Transverse colon (tissue), 4 donors: Measurements from ENCODE around the gene LIPT1.

ENCODE experiments used
- CTCF ChIP-seq, 5 experiments: fragments of 200-600 bp in 3 of 5; fragments of 450-650 bp in 2 of 5; sonication (generic) in 3 of 5; IDR thresholded peaks; 1 replicate in 2 of 5; 2 replicates in 3 of 5; pipeline ENCODE4 v1.5.1; 2016 to 2017; ENCODE audit warnings: antibody characterized with exemption in 5 of 5, inconsistent platforms in 3 of 5, mild to moderate bottlenecking in 2 of 5, moderate library complexity in 1 of 5
- EP300 ChIP-seq: sonication (generic); formaldehyde crosslinking; IDR thresholded peaks from one replicate; pipeline ENCODE4 v1.6.1; 2017; ENCODE audit warnings: antibody characterized with exemption, low read depth
- POLR2A ChIP-seq: fragments of 450-650 bp; IDR thresholded peaks from one replicate; pipeline ENCODE4 v1.6.1; 2016; ENCODE audit warnings: antibody characterized with exemption, mild to moderate bottlenecking, moderate library complexity
- POLR2AphosphoS5 ChIP-seq, 3 donors: sonication (generic); formaldehyde crosslinking; IDR thresholded peaks; one replicate each; pipeline ENCODE4 v1.6.1; 2016; ENCODE audit warnings: antibody characterized with exemption in 3 of 3

DNA sequence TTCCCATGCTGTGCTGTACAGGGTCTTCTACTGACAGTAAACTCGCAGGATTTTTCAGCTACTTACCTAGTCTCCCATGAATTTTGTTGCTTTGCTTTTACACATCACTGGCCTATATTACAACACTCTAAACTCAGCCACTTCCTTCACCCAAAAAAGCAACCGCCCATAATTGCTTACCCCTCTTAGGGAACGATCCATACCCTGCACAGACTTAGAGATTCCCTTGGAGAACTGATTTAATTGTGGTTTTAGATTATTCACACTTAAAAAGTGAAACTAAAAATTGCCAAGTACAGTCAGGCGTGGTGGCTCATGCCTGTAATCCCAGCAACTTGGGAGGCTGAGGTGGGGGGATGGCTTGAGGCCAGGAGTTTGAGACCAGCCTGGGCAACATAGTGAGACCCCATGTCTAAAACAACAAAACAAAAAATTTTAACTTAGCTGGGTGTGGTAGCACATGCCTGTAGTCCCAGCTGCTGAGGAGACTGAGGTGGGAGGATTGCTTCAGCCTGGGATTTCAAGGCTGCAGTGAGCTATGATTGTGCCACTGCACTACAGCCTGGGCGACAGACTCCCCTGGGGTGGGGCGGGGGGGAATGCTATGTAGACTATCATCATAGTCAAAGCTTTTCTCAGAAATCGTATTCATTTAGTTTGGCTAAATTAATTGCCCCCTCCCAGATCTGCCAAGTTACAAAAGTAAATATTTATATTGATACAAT, 45.5 kb downstream of the LIPT1 start:
- TF ChIP-seq POLR2AphosphoS5 (IDR thresholded peaks at IDR 0.05): no peak
- no peak for TF ChIP-seq CTCF (IDR thresholded peaks at IDR 0.05)
- no peak for TF ChIP-seq POLR2A
- TF ChIP-seq EP300: no peak
